GM06990 (cell line): ENCODE measurements around the gene SYN1.

Experiments
- DNase-seq: peaks from one replicate; pipeline ENCODE4 v3.0.0-alpha.2; 2011; ENCODE audit not compliant: insufficient read length; ENCODE audit errors: extremely low read depth
- H3K27me3 ChIP-seq: replicated peaks from 2 replicates; pipeline ENCODE4 v1.6.0; 2011; ENCODE audit warnings: low read length; ENCODE audit not compliant: control insufficient read depth, insufficient read depth
- H3K36me3 ChIP-seq: 2 replicates; pipeline ENCODE4 v1.5.1; 2011; ENCODE audit warnings: low read length; ENCODE audit not compliant: control insufficient read depth, insufficient read depth
- H3K4me3 ChIP-seq: replicated peaks from 2 replicates; pipeline ENCODE4 v1.5.1; 2011; ENCODE audit warnings: low read depth, mild to moderate bottlenecking, control low read depth, low read length
- CTCF ChIP-seq: IDR thresholded peaks from 2 replicates; pipeline ENCODE4 v1.5.1; 2011; ENCODE audit warnings: low read length, control low read depth, mild to moderate bottlenecking, inconsistent platforms; ENCODE audit not compliant: insufficient read depth, poor library complexity, severe bottlenecking

Gene SYN1

DNA sequence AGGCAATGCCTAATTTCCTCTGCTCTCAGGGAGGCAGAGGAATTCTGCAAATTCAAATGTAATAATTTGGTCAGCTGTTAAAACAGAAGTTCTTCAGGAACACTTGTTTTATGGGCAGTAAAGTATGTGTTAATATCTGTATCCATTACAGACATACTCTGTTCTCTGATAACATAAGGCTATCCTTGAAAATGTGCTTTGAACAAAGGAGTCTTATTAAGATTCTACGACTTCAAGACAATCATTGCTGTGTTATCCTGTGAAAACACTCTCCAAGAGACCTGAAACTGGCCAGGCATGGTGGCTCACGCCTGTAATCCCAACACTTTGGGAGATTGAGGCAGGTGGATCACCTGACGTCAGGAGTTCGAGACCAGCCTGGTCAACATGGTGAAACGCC is 12.0 kb upstream of the SYN1 start:
- DNase-seq, result no peak
- TF ChIP-seq CTCF, result no peak
- H3K4me3 ChIP-seq, result no peak overlapping the region
- no peaks in the 10 kb centered on the region for H3K27me3 ChIP-seq
- no peaks in the 10 kb centered on the region; the same call in none of the 2 replicates for H3K36me3 ChIP-seq

GRCh38 chrX:47629419-47630200 is 10.0 kb upstream of the SYN1 start, which contains the start of gene CFP:
CFP (minus strand) TSS chrX:47629930; CDS start chrX:47629844, 86 bp downstream.
- TF ChIP-seq CTCF, result no peak
- Histone ChIP-seq H3K27me3 (no peaks in the 10 kb centered on the region), H3K36me3 (no peaks in the 10 kb centered on the region; the same call in none of the 2 replicates), H3K4me3 (no peak within 1 kb of the TSS)
- no peak for DNase-seq

GRCh38 chrX:47628982-47629381 is 9.3 kb upstream of the SYN1 start:
- H3K36me3 ChIP-seq, result no peaks in the 10 kb centered on the region; the same call in 1 of the 2 replicates
- no peak for DNase-seq
- H3K4me3 ChIP-seq, result no peak overlapping the region
- TF ChIP-seq CTCF, result peak; percentile 29
- no peaks in the 10 kb centered on the region for H3K27me3 ChIP-seq

- no peak for DNase-seq
- no peak for TF ChIP-seq CTCF
- no peaks in the 10 kb centered on the region for H3K36me3 ChIP-seq
- no peak overlapping the region for H3K4me3 ChIP-seq
- no peaks in the 10 kb centered on the region for H3K27me3 ChIP-seq
These were observed 5.7 kb upstream of the SYN1 start for GRCh38 chrX:47625365-47625764.

DNA sequence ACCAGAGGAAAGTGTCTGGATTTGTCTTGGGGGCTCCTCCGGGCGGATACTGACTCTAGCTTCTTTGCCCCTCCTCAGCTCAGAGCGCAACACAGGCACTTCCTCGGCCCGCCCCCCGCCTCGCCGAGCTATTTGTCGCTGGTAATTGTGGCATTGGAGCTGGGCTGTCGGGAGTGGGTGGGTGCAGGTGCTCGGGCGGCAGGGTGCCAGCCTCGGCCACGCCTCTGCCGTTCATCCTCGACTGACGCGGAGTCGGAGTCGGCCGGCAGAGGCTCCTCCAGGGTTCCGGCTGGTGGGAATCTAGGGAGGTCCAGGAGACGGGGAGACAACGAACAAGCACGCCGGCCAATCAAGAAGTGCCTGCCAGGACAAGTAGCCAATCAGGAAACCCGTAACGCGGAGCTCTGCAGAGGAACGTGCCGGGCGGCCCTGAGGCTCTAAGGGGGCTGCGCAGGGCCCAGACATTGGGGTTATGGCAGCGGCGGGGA is 3.9 kb upstream of the SYN1 start:
- Histone ChIP-seq H3K27me3 (no peaks in the 10 kb centered on the region), H3K36me3 (no peaks in the 10 kb centered on the region), H3K4me3 (no peak overlapping the region)
- no peak for DNase-seq
- no peak for TF ChIP-seq CTCF

DNA sequence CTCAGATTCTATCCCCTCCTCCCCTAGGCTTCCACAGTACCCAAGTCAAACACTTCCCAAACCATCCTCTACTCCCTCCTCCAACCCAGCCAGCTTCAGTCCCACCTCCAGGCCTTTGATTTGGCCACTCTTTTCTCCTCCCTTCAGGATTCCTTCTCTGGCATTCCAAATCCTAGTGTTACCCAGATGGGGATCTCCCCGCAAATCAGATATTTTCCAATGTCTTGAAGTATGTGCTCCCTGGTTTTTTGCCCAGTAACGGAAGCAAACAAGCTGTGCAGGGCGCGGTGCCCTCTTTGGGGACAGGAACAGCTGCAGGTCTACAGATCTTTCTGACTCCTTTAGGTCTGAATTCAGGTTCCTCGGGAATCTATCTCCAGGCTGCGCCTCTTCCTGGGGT is 2.2 kb upstream of the SYN1 start:
- no peak for TF ChIP-seq CTCF
- H3K27me3 ChIP-seq, result no peaks in the 10 kb centered on the region
- H3K36me3 ChIP-seq, result no peaks in the 10 kb centered on the region
- DNase-seq, result no peak
- H3K4me3 ChIP-seq, result no peak overlapping the region
